Stimulated activated CD4-positive, alpha-beta T cell treated with anti-CD3 and anti-CD28 coated beads, Interleukin-4, amount 100 ng/mL, for 24 hours (primary cell): Measurements from ENCODE around the gene DIP2C.
"Not testable (repeated sequence)": the region's sequence is repeated elsewhere in the genome, so short reads cannot be mapped to it uniquely, and the experiment has no call there.

Experiments
- DNase-seq: peaks from one replicate; pipeline ENCODE4 v3.0.0-alpha.2; 2020

DIP2C gene

DNA sequence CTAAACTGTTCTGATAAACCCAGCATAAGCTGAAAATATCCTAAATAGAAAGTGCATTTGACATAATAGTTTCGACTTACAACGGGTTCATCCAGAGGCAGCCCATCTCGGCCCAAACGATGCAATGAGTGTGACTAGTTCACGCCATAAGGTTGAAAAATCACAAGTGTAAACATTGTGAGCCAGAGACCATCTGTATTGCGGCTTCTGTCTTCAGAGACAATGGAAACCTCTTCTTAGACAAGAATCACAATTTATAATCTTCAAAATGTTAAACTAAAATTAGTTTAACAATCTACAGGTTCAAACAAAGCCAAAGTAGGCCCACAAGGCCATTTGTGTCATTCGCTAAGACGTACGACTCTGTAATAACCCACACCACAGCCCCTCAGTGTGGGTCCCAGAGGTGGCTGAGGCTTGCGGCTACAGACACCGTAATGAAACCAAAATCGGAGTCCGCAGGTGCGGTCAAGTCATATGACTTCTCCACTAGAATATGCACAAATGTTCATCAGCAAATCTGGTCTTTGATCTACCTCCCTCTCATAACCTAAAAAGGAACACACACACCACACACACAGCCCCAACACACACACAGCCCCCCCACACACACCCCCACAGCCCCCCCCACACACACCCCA is 81.8 kb downstream of the DIP2C start:
- no peak for DNase-seq

- no peak for DNase-seq
These were observed 82.5 kb downstream of the DIP2C start for GRCh38 chr10:606762-607544.

DNA sequence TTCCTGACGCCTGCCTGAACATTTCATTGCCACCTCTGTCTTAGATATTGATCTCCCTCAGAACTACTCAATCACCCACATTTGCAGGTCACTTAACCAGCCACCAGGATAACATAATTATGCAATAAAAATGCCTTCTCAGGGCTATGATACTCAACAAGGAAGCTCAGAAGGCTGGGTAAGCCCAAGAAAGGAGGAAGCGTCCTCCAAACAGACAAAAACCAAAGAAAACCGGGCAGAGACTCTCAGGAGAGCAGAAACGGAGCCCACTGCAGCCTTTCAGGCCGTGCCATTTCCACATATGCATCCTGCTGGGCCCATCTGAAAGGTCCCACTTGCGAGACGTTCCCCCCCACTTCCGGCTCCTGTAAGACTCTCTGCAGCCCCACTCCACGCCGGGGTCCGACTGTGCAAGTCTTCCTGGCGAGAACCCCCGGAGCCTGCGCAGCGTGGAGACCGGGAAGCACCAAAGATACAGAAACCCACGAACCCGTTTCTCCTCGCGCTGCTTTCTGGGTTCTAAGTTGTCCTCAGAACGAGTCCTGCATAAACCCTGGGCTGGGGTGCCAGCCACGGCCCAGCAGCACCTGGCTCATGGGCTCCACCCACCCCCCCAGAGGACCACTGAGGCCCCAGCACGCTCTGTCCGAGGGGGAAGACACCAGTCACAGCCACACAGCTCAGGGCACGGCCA is 83.7 kb downstream of the DIP2C start:
- no peak for DNase-seq

DNA sequence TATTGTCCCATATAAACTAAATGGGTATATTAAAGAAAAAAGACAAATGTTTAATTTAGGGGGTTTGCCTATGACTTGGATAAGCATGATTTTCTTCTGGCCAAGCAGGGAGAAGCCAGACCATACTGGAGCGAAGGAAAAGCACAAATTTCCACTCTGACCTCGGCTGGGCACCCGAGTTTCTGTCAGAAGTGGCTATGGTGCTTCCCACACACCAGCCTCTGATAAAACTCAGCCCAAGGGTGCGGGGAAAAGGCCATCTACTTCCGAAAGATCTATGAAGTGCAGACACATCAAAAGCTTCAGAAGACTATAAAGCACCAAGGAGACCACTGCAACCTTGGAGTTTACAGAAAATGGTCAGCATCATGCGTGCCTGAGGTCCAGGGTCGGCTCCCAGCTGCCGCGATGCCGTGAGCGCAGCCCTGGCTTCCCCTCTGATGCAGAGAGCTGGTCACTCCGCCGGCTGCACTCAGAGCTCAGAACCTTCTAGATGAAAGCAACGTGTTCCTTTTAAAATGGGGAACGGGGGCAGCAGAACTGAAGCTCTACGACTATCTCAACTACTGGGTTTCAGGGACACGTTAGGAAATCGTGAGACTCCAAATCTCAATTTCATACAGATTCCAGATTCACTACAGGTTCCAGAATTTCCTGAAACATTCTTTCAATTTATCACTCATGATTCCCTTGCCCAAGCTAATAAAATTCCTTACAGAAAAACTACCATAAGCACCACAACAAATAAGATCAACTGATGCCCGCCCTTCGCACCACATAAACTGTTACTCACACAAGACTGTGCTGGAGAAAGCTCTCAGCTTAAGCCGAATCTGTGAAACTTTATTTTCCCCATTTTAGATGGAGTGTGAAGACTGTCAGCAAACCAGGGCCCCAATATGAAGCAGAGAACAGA is 84.5 kb downstream of the DIP2C start:
- DNase-seq, result no peak

GRCh38 chr10:603745-604144 is 85.7 kb downstream of the DIP2C start:
- no peak for DNase-seq

- DNase-seq, result no peak
These were observed 87.0 kb downstream of the DIP2C start for GRCh38 chr10:602391-603005.

- no peak for DNase-seq
These were observed 87.9 kb downstream of the DIP2C start for GRCh38 chr10:601660-601963.

DNA sequence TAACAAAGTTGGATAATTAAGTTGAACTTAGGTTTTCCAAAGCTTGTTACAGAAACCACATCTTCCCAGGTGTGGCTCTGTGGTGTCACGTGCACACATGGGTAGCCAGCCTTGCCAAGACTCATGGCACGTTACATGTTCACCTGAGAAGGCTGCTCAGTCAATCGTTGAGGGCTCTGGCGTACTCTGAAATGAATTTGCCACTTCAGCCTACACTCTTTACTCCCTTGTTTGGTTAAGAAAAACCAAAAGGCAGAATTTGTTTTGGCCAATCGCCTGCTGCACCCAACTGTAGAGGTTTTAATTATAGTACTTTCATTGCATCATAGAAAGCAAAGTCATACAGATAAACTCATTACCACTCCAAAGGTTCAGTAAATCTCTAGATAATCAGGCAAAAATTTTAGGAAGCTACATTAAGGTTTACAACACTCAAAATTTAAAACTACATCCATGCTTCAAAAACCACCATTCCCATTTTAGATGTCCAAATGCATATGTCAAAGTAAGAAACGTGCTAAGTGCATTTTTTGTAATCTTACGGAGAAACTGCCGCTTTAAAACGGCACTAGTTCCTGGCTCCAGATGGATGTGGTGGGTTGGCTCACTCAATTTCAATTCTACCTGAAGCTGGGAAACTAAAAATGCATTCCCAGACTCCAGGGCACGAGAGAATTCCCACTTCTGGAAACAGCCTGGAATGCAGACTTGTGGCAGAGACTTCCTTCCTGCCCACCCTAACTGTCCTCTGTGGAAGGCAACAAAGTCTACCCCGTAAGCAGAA is 88.4 kb downstream of the DIP2C start:
- DNase-seq, result no peak

DNA sequence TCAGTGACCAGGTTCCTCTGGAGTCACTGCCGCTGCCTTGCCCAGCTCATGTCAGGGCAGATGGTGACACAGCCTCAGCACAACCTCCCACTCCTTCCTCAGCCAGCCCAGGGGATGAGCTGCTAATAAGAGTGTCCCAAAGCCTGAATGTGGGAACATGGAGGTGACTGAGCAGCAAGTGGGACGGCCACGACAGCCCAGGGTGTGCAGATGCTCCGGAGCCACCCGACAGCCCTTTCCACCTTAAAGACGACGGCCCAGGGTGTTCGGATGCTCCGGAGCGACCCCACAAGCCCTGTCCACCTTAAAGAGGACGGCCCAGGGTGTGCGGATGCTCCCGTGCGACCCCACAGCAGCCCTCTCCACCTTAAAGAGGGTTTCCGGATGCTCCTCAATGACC is 89.2 kb downstream of the DIP2C start:
- DNase-seq, result no peak

GRCh38 chr10:599767-600166 is 89.7 kb downstream of the DIP2C start:
- no peak for DNase-seq

DNA sequence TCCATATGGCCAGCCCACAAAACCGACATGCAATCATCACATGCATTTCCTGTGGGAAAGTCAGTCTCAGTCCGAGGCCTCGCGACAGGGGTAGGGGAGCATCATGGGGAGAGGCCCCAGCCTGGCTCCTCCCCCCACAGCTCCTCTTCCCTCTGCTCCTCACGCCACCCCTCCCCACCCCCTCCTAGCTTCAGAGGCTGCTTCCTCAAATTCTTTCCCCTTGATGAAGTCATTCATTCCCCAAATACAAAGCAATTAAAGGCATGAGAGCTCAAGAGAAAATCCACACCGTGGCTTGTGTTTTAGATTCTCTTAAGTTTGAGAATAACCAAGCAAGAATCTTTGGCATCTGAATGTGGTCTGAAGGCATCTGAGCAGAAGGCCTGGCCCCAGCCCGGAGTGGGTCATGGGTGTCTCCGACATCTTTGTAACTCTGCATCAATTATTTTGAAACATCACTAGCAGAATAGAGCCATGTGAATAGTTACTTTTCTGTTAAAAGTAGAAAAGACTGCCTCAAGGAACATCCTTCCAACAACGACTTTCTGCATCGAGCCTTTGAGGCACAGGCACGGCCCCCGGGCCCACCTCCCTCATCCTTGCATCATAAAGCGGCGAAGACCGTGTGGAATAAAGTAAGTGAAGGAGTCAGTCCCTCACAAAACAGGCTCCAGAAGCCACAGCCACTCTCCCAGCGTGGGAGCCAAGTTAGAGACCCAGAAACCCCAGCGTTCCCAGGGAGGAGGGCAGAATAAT is 90.9 kb downstream of the DIP2C start:
- DNase-seq, result no peak

DNA sequence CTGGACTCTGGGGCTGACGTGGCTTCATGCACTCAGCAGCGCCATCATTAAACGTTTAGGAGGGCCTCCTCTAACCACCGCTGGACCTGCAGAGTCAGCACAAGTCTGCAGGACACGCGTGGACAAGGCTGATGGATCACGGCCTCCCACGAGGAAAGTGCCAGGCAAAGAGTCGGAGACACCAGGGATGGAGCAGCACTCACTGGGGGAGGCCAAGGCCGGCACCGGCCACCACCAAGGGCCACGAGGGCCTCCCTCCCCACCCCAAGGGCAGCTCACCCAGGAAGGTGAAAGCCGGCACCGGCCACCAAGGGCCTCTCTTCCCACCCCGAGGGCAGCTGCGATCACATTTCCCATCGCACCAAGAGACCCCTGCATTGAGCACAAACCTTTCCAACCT is 91.5 kb downstream of the DIP2C start:
- no peak for DNase-seq

DNA sequence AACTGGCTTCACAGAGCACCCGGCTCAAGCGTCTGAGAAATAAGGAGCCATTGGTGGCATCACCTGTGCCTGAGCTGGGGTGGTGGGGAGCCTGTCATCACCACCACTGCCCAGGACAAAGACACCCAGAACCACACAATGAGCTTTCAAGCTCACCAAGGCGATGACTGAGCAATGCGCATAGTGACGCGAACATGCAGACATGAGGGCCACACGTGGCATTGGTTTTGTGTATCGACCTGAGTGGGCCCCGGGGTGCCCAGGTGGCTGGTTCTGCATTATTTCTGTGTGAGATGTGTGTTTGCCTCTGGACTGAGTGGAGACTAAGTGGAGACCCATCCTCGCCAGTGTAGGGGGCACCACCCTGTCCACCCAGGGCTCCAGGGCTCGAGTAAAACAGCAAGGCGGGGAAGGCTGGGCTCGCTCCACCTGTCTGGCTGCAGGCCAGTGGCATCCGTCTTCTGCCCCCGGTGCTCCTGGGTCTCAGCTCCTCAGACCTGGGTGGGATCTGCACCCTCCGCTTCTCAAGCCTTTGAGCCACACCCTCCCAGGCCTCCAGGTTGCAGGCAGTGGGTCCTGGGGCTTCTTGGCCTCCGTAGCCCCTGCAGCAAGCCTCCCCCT is 92.6 kb downstream of the DIP2C start:
- DNase-seq, result no peak

DNA sequence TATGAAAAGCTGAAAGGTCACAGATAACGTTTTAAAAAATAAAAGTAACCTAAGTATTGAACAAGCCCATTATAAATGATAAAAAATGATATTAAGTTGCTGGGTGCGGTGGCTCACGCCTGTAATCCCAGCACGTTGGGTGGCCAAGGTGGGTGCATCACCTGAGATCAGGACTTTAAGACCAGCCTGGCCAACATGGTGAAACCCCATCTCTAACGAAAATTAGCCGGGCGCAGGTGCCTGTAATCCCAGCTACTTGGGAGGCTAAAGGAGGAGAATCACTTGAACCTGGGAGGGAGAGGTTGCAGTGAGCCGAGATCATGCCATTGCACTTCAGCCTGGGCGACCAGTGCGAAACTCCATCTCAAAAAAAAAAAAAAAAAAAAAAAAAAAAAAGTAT is 93.3 kb downstream of the DIP2C start:
- DNase-seq, result not testable (repeated sequence)

GRCh38 chr10:595473-595872 is 94.0 kb downstream of the DIP2C start:
- DNase-seq, result no peak

- DNase-seq, result no peak
These were observed 94.7 kb downstream of the DIP2C start for GRCh38 chr10:594584-595270.

DNA sequence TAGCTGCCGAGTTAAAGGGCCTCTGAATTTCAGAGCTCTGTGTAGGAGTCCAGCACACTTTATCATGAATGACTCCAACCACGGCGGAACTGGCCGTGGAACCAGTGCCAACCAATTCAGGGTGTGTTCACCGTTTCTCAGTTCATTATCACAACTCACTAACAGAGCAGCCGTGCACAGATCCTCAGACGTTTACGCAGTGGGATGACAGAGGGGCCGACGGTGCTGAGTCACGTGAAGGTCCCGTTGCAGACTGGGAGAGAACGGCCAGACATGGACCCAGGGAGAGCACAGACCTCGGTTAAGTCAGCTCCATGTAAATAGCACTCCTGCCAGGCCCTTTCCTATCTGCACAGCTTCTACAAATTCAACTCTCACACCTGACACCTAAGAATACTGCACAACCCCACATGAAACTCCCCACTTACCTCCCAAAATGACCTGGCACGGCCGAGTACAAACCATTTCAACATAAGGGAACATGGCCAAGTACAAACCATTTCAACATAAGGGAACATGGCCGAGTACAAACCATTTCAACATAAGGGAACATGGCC is 95.5 kb downstream of the DIP2C start:
- no peak for DNase-seq

GRCh38 chr10:593421-593820 is 96.0 kb downstream of the DIP2C start:
- DNase-seq, result no peak

GRCh38 chr10:593016-593415 is 96.5 kb downstream of the DIP2C start:
- DNase-seq, result no peak

- no peak for DNase-seq
These were observed 97.8 kb downstream of the DIP2C start for GRCh38 chr10:591646-592045.
